Lower leg skin (tissue), 3 donors: ENCODE measurements around the gene AGO3.

Experiments
- CTCF ChIP-seq, 3 donors: fragments of 450-650 bp; IDR thresholded peaks; one replicate each; pipeline ENCODE4 v1.5.1; 2016; ENCODE audit warnings: antibody characterized with exemption in 3 of 3, mild to moderate bottlenecking in 3 of 3, moderate library complexity in 2 of 3
- POLR2A ChIP-seq, 2 donors: fragments of 450-650 bp; IDR thresholded peaks; one replicate each; pipeline ENCODE4 v1.6.1; 2016 to 2017; ENCODE audit warnings: antibody characterized with exemption in 2 of 2, mild to moderate bottlenecking in 1 of 2, moderate library complexity in 1 of 2

- TF ChIP-seq CTCF (IDR thresholded peaks at IDR 0.05) (no peak), POLR2A (IDR thresholded peaks at IDR 0.05) (no peak)
These were observed 165.9 kb downstream of the AGO3 start for GRCh38 chr1:36096500-36097432.
